GM12878 (cell line): ENCODE measurements around the gene AMN.

Source experiments
- EP300 ChIP-seq, 2 experiments: fragments of 150-350 bp in 1 of 2; IDR thresholded peaks; 2 replicates each; pipeline ENCODE4 v1.6.1; 2011 to 2012; ENCODE audit warnings: low read depth in 2 of 2, low read length in 2 of 2, borderline replicate concordance in 1 of 2, improper control_type of control experiment in 1 of 2, inconsistent platforms in 1 of 2; ENCODE audit not compliant: control insufficient read depth in 1 of 2
- JUND ChIP-seq: IDR thresholded peaks from 2 replicates; pipeline ENCODE4 v1.6.1; 2012; ENCODE audit warnings: low read depth, mild to moderate bottlenecking, low read length, improper control_type of control experiment, moderate library complexity
- TF ChIP-seq, protein P1 (sequence below), 3 experiments: IDR thresholded peaks in 2 of 3; conservative IDR thresholded peaks in 1 of 3; 2 replicates each; pipeline ENCODE4 v1.5.1; 2011; ENCODE audit warnings: low read depth in 3 of 3, low read length in 3 of 3, mild to moderate bottlenecking in 3 of 3, control low read depth in 2 of 3, moderate library complexity in 2 of 3, inconsistent platforms in 1 of 3, mixed read lengths in 1 of 3; ENCODE audit not compliant: control insufficient read depth in 2 of 3, insufficient read depth in 1 of 3; ENCODE audit errors: extremely low read depth in 1 of 3

- no peak for TF ChIP-seq JUND
- no peak for TF ChIP-seq EP300 (IDR thresholded peaks at IDR 0.05; ENCODE audit: borderline replicate concordance in 1 of 2, control insufficient read depth in 1 of 2, low read depth in 2 of 2, low read length in 2 of 2)
- TF ChIP-seq, protein P1, sequence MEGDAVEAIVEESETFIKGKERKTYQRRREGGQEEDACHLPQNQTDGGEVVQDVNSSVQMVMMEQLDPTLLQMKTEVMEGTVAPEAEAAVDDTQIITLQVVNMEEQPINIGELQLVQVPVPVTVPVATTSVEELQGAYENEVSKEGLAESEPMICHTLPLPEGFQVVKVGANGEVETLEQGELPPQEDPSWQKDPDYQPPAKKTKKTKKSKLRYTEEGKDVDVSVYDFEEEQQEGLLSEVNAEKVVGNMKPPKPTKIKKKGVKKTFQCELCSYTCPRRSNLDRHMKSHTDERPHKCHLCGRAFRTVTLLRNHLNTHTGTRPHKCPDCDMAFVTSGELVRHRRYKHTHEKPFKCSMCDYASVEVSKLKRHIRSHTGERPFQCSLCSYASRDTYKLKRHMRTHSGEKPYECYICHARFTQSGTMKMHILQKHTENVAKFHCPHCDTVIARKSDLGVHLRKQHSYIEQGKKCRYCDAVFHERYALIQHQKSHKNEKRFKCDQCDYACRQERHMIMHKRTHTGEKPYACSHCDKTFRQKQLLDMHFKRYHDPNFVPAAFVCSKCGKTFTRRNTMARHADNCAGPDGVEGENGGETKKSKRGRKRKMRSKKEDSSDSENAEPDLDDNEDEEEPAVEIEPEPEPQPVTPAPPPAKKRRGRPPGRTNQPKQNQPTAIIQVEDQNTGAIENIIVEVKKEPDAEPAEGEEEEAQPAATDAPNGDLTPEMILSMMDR (IDR thresholded peaks at IDR 0.05 in 2 of 3, conservative IDR thresholded peaks at IDR 0.05 in 1 of 3; ENCODE audit: control insufficient read depth in 2 of 3, extremely low read depth in 1 of 3, insufficient read depth in 1 of 3, low read depth in 3 of 3, low read length in 3 of 3) = no peak
Measured at GRCh38 chr14:102971836-102972606, 49.6 kb downstream of the AMN start.
